T-cell (primary cell): ENCODE results near the gene ZNF276. TPM values are rescaled to one million over a fixed set of nuclear protein-coding genes. Genes with fewer than 3 reads are reported as not detected.

Experiments used
- ATAC-seq, 4 experiments: fragments of 200-7000 bp in 3 of 4; fragments of 150-1000 bp in 1 of 4; cut with Tn5 transposase; replicated peaks in 1 of 4; 1 replicate in 3 of 4; 2 replicates in 1 of 4; pipeline ENCODE4 v1.10.0; 2021; ENCODE audit warnings: moderate library complexity in 3 of 4, mild to moderate bottlenecking in 2 of 4, moderate number of reproducible peaks in 1 of 4
- CTCF ChIA-PET, 2 donors: fragments of 300-600 bp; sonication (Branson Sonifier 250); formaldehyde crosslinking; loops; one replicate each; lab custom pipeline; 2022; ENCODE audit warnings: antibody characterized with exemption in 2 of 2; lab: Charles Lee
- POLR2A ChIA-PET, 2 donors: fragments of 300-600 bp; sonication (Branson Sonifier 250); formaldehyde crosslinking; loops; one replicate each; lab custom pipeline; 2022; ENCODE audit warnings: antibody characterized with exemption in 2 of 2; lab: Charles Lee
- DNase-seq, 35 experiments: peaks; one replicate each; pipeline versions ENCODE4 v3.0.0 to v3.0.0-alpha.2; 2013 to 2023
- H3K27ac ChIP-seq: one replicate; pipeline ENCODE4 v1.5.1; 2013; ENCODE audit warnings: low read length
- H3K27me3 ChIP-seq, 2 experiments: replicated peaks in 1 of 2; 1 replicate in 1 of 2; 2 replicates in 1 of 2; pipeline versions ENCODE4 v1.6.1 to v1.7.0; 2013; ENCODE audit warnings: low read length in 1 of 2, mixed read lengths in 1 of 2; ENCODE audit not compliant: control insufficient read depth in 2 of 2, insufficient read depth in 2 of 2; ENCODE audit errors: extremely low read depth in 1 of 2
- H3K36me3 ChIP-seq, 2 donors: 1 replicate in 1 of 2; 2 replicates in 1 of 2; pipeline versions ENCODE4 v1.6.1 to v1.7.0; 2013; ENCODE audit warnings: low read length in 1 of 2; ENCODE audit not compliant: control insufficient read depth in 2 of 2, insufficient read depth in 1 of 2; ENCODE audit errors: extremely low read depth in 1 of 2
- H3K4me1 ChIP-seq, 2 experiments: 1 replicate in 1 of 2; 2 replicates in 1 of 2; pipeline versions ENCODE4 v1.6.1 to v1.7.0; 2013; ENCODE audit warnings: low read length in 2 of 2, mixed read lengths in 1 of 2; ENCODE audit not compliant: insufficient read depth in 2 of 2, control insufficient read depth in 1 of 2; ENCODE audit errors: extremely low read depth in 1 of 2
- H3K4me3 ChIP-seq, 2 donors: 1 replicate in 1 of 2; 2 replicates in 1 of 2; pipeline versions ENCODE4 v1.5.1 to v1.7.0; 2013; ENCODE audit warnings: mild to moderate bottlenecking in 2 of 2, low read length in 1 of 2, moderate library complexity in 1 of 2; ENCODE audit not compliant: control insufficient read depth in 1 of 2; ENCODE audit errors: extremely low read depth in 1 of 2
- H3K9me3 ChIP-seq: 2 replicates; pipeline ENCODE4 v1.7.0; 2013
- H3K27ac Mint-ChIP-seq, 2 donors: one replicate each; pipeline ENCODE4 v1.8.0; 2020 to 2021; ENCODE audit warnings: mild to moderate bottlenecking in 2 of 2, mixed read lengths in 2 of 2
- H3K27me3 Mint-ChIP-seq, 2 donors: one replicate each; pipeline ENCODE4 v1.8.0; 2021 to 2022; ENCODE audit warnings: mixed read lengths in 2 of 2
- H3K36me3 Mint-ChIP-seq: one replicate; pipeline ENCODE4 v1.8.0; 2021; ENCODE audit warnings: mixed read lengths
- H3K4me1 Mint-ChIP-seq, 3 donors: one replicate each; pipeline ENCODE4 v1.8.0; 2020 to 2022; ENCODE audit warnings: mixed read lengths in 3 of 3, mild to moderate bottlenecking in 1 of 3
- H3K4me3 Mint-ChIP-seq, 3 donors: one replicate each; pipeline ENCODE4 v1.8.0; 2020 to 2022; ENCODE audit warnings: mild to moderate bottlenecking in 3 of 3, mixed read lengths in 3 of 3, moderate library complexity in 3 of 3
- H3K9me3 Mint-ChIP-seq, 3 donors: one replicate each; pipeline ENCODE4 v1.8.0; 2020 to 2022; ENCODE audit warnings: mixed read lengths in 3 of 3
- WGBS: methylation state at CpG from one replicate; pipeline ENCODE4 v1.1.5; 2013; ENCODE audit warnings: missing lambda C conversion rate; ENCODE audit not compliant: insufficient coverage; 5-methylcytosine and 5-hydroxymethylcytosine counted together
- total RNA-seq, 35 experiments: library from RNA in 6 of 35; stranded (reverse) in 6 of 35; fragments of 120-200 nt in 1 of 35; gene quantifications; one replicate each; pipeline versions ENCODE4 v1.2.1 to v1.2.4 and lab custom pipeline; 2013 to 2026

ZNF276 gene
- total RNA-seq, 5 donors from 2014 or later (not counting 1 experiment from before 2014, with no cell fraction given) = 131 to 203 (median 195) TPM

DNA sequence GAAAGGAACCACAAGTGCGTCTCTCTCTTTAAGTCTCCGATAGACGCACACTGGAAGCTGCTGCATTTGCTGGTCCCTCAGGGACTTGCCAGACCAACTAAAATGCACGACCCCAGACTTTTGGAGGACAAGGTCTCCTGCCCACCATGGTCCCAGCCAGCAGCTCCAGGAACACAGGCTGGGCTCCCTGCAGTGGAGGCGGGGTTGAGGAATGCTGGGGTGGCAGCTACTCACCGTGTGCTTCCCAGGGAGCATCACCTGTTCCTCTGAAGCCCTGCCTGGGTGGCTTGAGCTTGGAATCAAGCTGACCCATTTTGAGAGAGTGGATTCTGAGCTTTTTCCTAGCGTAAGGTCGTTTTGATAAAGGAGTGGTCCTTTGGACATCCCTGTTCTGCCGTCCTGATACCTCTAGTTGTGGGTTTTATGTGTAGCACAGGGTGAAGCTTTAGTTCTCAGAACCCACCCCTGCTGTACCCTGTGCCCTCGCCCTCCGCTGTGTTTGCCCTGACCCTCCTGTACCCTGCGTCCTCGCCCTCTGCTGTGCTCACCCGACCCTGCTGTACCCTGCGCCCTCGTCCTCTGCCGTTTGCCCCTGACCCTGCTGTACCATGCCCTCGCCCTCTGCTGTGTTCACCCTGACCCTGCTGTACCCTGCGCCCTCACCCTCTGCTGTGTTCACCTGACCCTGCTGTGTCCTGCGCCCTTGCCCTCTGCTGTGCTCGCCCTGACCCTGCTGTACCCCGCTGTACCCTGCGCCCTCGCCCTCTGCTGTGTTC lies 11.0 kb downstream of the ZNF276 start:
- H3K4me1 ChIP-seq = peaks cover 17 to 96% of the 10 kb centered on the region in 2 experiments
- H3K36me3 Mint-ChIP-seq = peaks cover 41% of the 10 kb centered on the region
- H3K4me1 Mint-ChIP-seq = peaks cover 62 to 72% (median 64%) of the 10 kb centered on the region in 3 donors

DNA sequence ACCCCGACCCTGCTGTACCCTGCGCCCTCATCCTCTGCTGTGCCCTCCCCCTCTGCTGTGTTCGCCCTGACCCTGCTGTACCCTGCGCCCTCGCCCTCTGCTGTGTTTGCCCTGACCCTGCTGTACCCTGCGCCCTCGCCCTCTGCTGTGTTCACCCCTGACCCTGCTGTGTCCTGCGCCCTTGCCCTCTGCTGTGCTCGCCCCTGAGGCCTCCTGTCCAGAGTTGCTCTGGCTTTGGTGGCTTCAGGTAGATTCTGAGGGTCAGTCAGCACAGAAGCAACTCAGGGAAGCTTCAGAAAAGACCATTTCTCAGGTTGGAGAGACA lies 11.5 kb downstream of the ZNF276 start:
- no peak overlapping the region for H3K4me3 ChIP-seq
- Mint-ChIP-seq H3K27ac (peak overlapping the region in 1 of 2 donors; percentile 39), H3K36me3 (peaks cover 46% of the 10 kb centered on the region), H3K4me3 (peak overlapping the region in 1 of 3 donors; percentile 34), H3K9me3 (no peaks in the 10 kb centered on the region), H3K27me3 (no peaks in the 10 kb centered on the region), H3K4me1 (peaks cover 62 to 72% (median 64%) of the 10 kb centered on the region in 3 donors)
- peaks cover 18 to 96% of the 10 kb centered on the region in 2 experiments for H3K4me1 ChIP-seq
- ChIA-PET CTCF (no interaction called here), POLR2A (no interaction called here)
- no peaks in the 10 kb centered on the region for H3K9me3 ChIP-seq
- H3K27me3 ChIP-seq = no peaks in the 10 kb centered on the region
- H3K36me3 ChIP-seq = peaks cover 38 to 94% of the 10 kb centered on the region in 2 donors
- ATAC-seq (no peak), DNase-seq (no peak)
- 95% methylated on average over 9 of the region's 9 CpGs for WGBS
- H3K27ac ChIP-seq = no peak overlapping the region

More for the DNA sequence above, 11.0 kb downstream of the ZNF276 start:
- no peaks in the 10 kb centered on the region for H3K9me3 Mint-ChIP-seq
- H3K4me3 Mint-ChIP-seq = peak overlapping the region in 1 of 3 donors; percentile 50
- WGBS = 93% methylated on average over 15 of the region's 24 CpGs
- ChIA-PET CTCF (no interaction called here), POLR2A (no interaction called here)
- no peak for ATAC-seq
- DNase-seq = no peak
- H3K27me3 ChIP-seq = no peaks in the 10 kb centered on the region
- peaks cover 34 to 96% of the 10 kb centered on the region in 2 donors for H3K36me3 ChIP-seq
- no peak overlapping the region for H3K27ac ChIP-seq
- no peaks in the 10 kb centered on the region for H3K27me3 Mint-ChIP-seq
- H3K27ac Mint-ChIP-seq = peak overlapping the region; percentile 76 to 78
- H3K4me3 ChIP-seq = no peak overlapping the region
- H3K9me3 ChIP-seq = no peaks in the 10 kb centered on the region

DNA sequence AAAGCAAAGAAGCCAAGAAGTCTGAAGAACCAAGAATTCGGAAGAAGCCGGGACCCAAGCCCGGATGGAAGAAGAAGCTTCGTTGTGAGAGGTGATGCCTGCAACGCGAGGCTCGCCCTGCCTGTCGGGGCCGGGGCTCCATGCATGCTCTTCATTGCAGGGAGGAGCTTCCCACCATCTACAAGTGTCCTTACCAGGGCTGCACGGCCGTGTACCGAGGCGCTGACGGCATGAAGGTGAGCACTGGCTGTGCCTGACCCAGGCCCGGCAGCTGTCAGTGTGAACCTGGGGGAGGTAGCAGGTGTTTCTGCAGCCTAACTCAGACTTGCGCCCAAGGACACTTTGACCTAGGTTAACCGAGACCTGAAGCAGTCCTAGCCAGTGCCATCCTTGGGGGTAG lies 12.0 kb downstream of the ZNF276 start:
- H3K4me3 ChIP-seq = no peak overlapping the region
- ChIA-PET CTCF (no interaction called here), POLR2A (no interaction called here)
- Mint-ChIP-seq H3K27me3 (no peaks in the 10 kb centered on the region), H3K36me3 (peaks cover 49% of the 10 kb centered on the region), H3K4me3 (peak overlapping the region in 1 of 3 donors; percentile 34), H3K4me1 (peaks cover 64 to 74% (median 66%) of the 10 kb centered on the region in 3 donors), H3K27ac (peak overlapping the region in 1 of 2 donors; percentile 39), H3K9me3 (no peaks in the 10 kb centered on the region)
- H3K27ac ChIP-seq = no peak overlapping the region
- WGBS = 84% methylated on average over 7 of the region's 17 CpGs
- peaks cover 39 to 95% of the 10 kb centered on the region in 2 donors for H3K36me3 ChIP-seq
- H3K9me3 ChIP-seq = no peaks in the 10 kb centered on the region
- H3K27me3 ChIP-seq = no peaks in the 10 kb centered on the region
- no peak for ATAC-seq
- no peak for DNase-seq
- peaks cover 21 to 98% of the 10 kb centered on the region in 2 experiments for H3K4me1 ChIP-seq

DNA sequence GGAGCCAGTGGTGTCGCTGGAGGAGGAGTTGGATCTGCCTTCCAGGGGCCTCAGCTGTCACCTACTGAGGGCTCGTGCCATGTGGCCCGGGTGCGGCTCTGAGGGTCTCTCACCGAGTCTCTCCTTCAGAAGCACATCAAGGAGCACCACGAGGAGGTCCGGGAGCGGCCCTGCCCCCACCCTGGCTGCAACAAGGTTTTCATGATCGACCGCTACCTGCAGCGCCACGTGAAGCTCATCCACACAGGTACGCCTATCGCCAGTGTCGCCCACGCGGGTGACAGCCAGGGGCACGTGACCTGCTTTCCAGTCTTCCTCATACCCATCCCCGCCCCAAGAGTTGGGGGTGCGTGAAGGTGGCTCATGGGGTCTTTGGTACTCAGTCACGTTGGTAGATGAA lies 12.5 kb downstream of the ZNF276 start:
- Mint-ChIP-seq H3K27me3 (no peaks in the 10 kb centered on the region), H3K9me3 (no peaks in the 10 kb centered on the region), H3K27ac (no peak overlapping the region), H3K36me3 (peaks cover 51% of the 10 kb centered on the region), H3K4me3 (no peak overlapping the region), H3K4me1 (peaks cover 66 to 78% (median 68%) of the 10 kb centered on the region in 3 donors)
- ATAC-seq = no peak
- no peaks in the 10 kb centered on the region for H3K27me3 ChIP-seq
- peaks cover 21 to 100% of the 10 kb centered on the region in 2 experiments for H3K4me1 ChIP-seq
- ChIA-PET CTCF (no interaction called here), POLR2A (no interaction called here)
- H3K9me3 ChIP-seq = no peaks in the 10 kb centered on the region
- 98% methylated on average over 12 of the region's 21 CpGs for WGBS
- H3K27ac ChIP-seq = no peak overlapping the region
- no peak overlapping the region for H3K4me3 ChIP-seq
- no peak for DNase-seq
- H3K36me3 ChIP-seq = peaks cover 41 to 96% of the 10 kb centered on the region in 2 donors

DNA sequence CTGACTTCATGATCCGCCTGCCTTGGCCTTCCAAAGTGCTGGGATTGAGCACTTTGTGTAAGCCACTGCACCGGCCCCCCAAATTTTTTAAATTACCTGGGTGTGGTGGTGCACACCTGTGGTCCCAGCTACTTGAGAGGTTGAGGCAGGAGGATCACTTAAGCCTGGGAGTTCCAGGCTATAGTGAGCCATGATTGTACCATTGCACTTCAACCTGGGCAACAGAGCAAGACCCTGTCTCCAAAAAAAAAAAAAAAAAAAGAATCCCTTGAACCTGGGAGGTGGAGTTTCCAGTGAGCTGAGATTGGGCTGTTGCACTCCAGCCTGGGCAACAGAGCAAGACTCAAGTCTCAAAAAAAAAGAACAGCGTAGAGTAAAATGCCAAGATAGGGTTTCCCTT lies 15.2 kb downstream of the ZNF276 start:
- no peaks in the 10 kb centered on the region for H3K27me3 ChIP-seq
- no peaks in the 10 kb centered on the region for H3K27me3 Mint-ChIP-seq
- CTCF ChIA-PET = interaction anchor here (0.7 to 1.7 kb wide), 4 partner anchors 12 to 128 kb away, joined by 4 to 7 read pairs (median 6); no protein-coding TSS in a partner anchor
- peak overlapping the region; percentile 36 for H3K27ac ChIP-seq
- H3K36me3 ChIP-seq = peaks cover 46 to 93% of the 10 kb centered on the region in 2 donors
- peaks cover 21 to 80% of the 10 kb centered on the region in 2 experiments for H3K4me1 ChIP-seq
- H3K4me1 Mint-ChIP-seq = peaks cover 53 to 71% (median 55%) of the 10 kb centered on the region in 3 donors
- 100% methylated on average over 1 of the region's 3 CpGs for WGBS
- H3K4me3 Mint-ChIP-seq = peak overlapping the region in 1 of 3 donors; percentile 53
- POLR2A ChIA-PET = interaction anchor here (1.2 to 1.7 kb wide), 2 partner anchors 13 to 25 kb away, joined by 4 read pairs; no protein-coding TSS in a partner anchor
- no peaks in the 10 kb centered on the region for H3K9me3 ChIP-seq
- H3K4me3 ChIP-seq = no peak overlapping the region
- ATAC-seq (no peak), DNase-seq (no peak)
- H3K27ac Mint-ChIP-seq = peak overlapping the region; percentile 65 to 80
- H3K36me3 Mint-ChIP-seq = peaks cover 47% of the 10 kb centered on the region
- H3K9me3 Mint-ChIP-seq = no peaks in the 10 kb centered on the region

DNA sequence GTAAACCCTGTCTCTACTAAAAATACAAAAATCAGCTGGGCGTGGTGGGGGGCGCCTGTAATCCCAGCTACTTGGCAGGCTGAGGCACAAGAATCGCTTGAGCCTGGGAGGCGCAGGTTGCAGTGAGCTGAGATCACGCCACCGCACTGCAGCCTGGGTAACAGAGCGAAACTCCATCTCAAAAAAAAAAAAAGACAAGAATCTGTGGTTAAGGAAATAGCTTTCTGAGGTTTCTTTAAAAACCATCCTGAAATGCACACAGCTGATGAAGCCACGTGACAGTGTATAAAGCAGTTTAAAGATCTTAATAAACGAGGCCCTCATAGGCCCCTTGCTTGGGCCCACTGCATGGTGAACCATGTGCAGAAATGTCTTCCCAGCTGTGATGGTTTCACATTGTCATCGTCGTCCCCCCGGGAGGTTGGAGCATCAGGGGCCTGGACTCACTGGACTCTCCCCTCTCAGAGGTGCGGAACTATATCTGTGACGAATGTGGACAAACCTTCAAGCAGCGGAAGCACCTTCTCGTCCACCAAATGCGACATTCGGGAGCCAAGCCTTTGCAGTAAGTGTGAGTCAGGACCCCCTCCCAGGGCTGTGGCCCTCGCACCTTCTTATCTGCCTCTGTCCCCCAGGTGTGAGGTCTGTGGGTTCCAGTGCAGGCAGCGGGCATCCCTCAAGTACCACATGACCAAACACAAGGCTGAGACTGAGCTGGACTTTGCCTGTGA lies 16.2 kb downstream of the ZNF276 start:
- no peaks in the 10 kb centered on the region for H3K9me3 ChIP-seq
- WGBS = 62% methylated on average over 16 of the region's 20 CpGs
- no peak overlapping the region for H3K4me3 ChIP-seq
- DNase-seq (peak in 33 of 35 experiments; percentile 32 to 77 (median 50)), ATAC-seq (peak; percentile 54 to 86 (median 61))
- peaks cover 44 to 64% (median 46%) of the 10 kb centered on the region in 3 donors for H3K4me1 Mint-ChIP-seq
- no peaks in the 10 kb centered on the region for H3K9me3 Mint-ChIP-seq
- no peaks in the 10 kb centered on the region for H3K27me3 ChIP-seq
- peaks cover 21 to 71% of the 10 kb centered on the region in 2 experiments for H3K4me1 ChIP-seq
- H3K4me3 Mint-ChIP-seq = peak overlapping the region in 2 of 3 donors; percentile 3 to 53
- H3K36me3 ChIP-seq = peaks cover 43 to 86% of the 10 kb centered on the region in 2 donors
- H3K27ac ChIP-seq = peak overlapping the region; percentile 36
- no peaks in the 10 kb centered on the region for H3K27me3 Mint-ChIP-seq
- H3K27ac Mint-ChIP-seq = peak overlapping the region; percentile 65 to 80
- POLR2A ChIA-PET = interaction anchor here (0.6 to 1.7 kb wide), 4 partner anchors 8 to 24 kb away, joined by 3 to 6 read pairs (median 4); no protein-coding TSS in a partner anchor
- peaks cover 42% of the 10 kb centered on the region for H3K36me3 Mint-ChIP-seq
- CTCF ChIA-PET = interaction anchor here in 1 of 2 donors (1.0 to 1.7 kb wide), 5 partner anchors 13 to 127 kb away, joined by 3 to 14 read pairs (median 7); no protein-coding TSS in a partner anchor
